Measurements from ENCODE around the gene TYRO3. TPM values are rescaled to one million over a fixed set of nuclear protein-coding genes. Genes with fewer than 3 reads are reported as not detected.

Gene TYRO3
- total and polyA plus RNA-seq, 2 of the 13 experiments (the other 11 are each of a cell fraction or from before 2014, with no cell fraction given): 24.0 to 43.6 TPM

GRCh38 chr15:41621200-41622193 is 62.5 kb downstream of the TYRO3 start (continued):
- peak; percentile 81; the same call in 1 of the 2 replicates for TF ChIP-seq ZNF75D (CRISPR knock-in tag; IDR thresholded peaks at IDR 0.05; ENCODE audit: borderline replicate concordance)
- peak; percentile 88; the same call in 1 of the 2 replicates for TF ChIP-seq ZNF441 (CRISPR knock-in tag; IDR thresholded peaks at IDR 0.05; ENCODE audit: borderline replicate concordance)
- TF ChIP-seq DDIT3 (CRISPR knock-in tag; IDR thresholded peaks at IDR 0.05): no peak
- TF ChIP-seq SCMH1 (CRISPR knock-in tag; IDR thresholded peaks at IDR 0.05; ENCODE audit: borderline replicate concordance): no peak
- TF ChIP-seq SPEN (CRISPR knock-in tag; IDR thresholded peaks at IDR 0.05; ENCODE audit: low read depth): peak; percentile 94
- no peak for TF ChIP-seq SMARCC2 (IDR thresholded peaks at IDR 0.05)
- no peak for TF ChIP-seq ZNF382 (CRISPR knock-in tag; IDR thresholded peaks at IDR 0.05; ENCODE audit: borderline replicate concordance)
- peak; percentile 72; the same call in 1 of the 2 replicates for TF ChIP-seq KIAA2018 (CRISPR knock-in tag; IDR thresholded peaks at IDR 0.05; ENCODE audit: borderline replicate concordance)
- TF ChIP-seq ZNF530 (CRISPR knock-in tag; IDR thresholded peaks at IDR 0.05; ENCODE audit: low read depth): peak; percentile 92
- peak; percentile 41; the same call in 1 of the 2 replicates for TF ChIP-seq SOX5 (CRISPR knock-in tag; IDR thresholded peaks at IDR 0.05; ENCODE audit: borderline replicate concordance)
- peak; percentile 96 for TF ChIP-seq MXD3 (CRISPR knock-in tag; IDR thresholded peaks at IDR 0.05)
- peak; percentile 81 for TF ChIP-seq IRF1 (CRISPR knock-in tag; IDR thresholded peaks at IDR 0.05; ENCODE audit: low read depth)
- peak; percentile 98 for TF ChIP-seq ZNF878 (CRISPR knock-in tag; IDR thresholded peaks at IDR 0.05)
- no peak for TF ChIP-seq ZFP36 (IDR thresholded peaks at IDR 0.05; ENCODE audit: borderline replicate concordance, low read depth, low read length, partially characterized antibody)
- TF ChIP-seq PHF8 (CRISPR knock-in tag; IDR thresholded peaks at IDR 0.05): peak; percentile 84
- no peak for TF ChIP-seq ZUFSP (CRISPR knock-in tag; IDR thresholded peaks at IDR 0.05; ENCODE audit: borderline replicate concordance)

Measured in HepG2 (cell line).